GM21717 (cell line): ENCODE measurements around the gene VEGFB.

ENCODE experiments used
- ATAC-seq: cut with Tn5 transposase; IDR thresholded peaks from one replicate; pipeline ENCODE4 v1.9.1; 2021; ENCODE audit warnings: mild to moderate bottlenecking, moderate library complexity; ENCODE audit not compliant: unreplicated experiment

The VEGFB gene, protein sequence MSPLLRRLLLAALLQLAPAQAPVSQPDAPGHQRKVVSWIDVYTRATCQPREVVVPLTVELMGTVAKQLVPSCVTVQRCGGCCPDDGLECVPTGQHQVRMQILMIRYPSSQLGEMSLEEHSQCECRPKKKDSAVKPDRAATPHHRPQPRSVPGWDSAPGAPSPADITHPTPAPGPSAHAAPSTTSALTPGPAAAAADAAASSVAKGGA

DNA sequence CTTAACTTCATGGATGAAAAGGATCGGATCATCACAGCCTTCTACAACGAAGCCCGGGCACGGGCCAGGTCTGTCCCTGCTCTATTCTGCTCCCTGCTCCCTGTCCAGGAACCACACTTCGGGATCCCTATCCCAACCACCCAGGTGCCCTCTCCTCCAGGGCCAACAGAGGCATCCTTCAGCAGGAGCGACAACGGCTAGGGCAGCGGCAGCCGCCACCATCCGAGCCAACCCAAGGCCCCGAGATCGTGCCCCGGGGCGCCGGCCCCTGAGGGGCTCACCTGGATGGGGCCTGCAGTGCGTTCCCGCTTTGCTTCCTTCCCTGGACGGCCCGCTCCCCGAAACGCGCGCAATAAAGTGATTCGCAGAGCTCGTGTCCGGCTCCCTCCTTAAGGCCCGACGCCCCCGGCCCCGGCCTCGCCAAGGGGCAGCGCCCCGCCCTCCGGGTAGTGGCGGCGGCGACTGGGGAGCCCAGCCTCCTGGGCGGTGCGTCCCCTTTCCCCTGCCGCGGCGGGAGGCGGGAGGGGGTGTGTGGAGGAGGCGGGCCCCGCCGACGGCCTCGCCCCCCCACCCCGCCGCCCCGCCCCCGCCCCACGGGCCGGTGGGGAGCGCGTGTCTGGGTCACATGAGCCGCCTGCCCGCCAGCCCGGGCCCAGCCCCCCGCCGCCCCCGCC lies at the start of gene VEGFB:
VEGFB (plus strand) TSS at position 672 of the 674 bp plus-strand sequence. CDS start 250 bp downstream, outside the sequence.
- ATAC-seq = no peak

DNA sequence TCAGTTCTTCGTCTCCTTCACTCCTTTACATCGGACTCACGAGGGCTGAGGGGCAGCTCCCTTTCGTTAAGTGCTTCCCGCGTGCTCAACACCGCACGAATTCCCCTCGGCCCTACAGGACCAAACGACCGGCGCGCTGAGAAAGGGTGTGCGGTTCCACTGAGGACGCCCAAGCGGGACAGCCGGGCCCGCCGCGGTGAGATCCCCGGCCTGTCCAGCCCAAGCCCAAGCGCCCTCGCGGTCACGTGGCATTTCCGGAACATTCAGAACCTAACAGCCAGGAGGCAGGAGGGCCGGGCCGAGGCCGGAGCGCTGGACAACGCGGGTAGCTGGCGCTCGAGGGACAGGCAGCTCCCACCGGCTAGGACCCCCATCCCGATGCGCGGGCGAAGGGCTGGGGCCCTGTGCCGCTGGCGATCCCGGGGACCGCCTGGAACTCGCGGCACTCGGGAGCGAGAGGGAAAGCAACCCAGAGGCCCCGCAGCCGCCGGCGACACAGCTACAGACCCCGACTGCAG lies 49.1 kb upstream of the VEGFB start:
- peak; percentile 18 for ATAC-seq

DNA sequence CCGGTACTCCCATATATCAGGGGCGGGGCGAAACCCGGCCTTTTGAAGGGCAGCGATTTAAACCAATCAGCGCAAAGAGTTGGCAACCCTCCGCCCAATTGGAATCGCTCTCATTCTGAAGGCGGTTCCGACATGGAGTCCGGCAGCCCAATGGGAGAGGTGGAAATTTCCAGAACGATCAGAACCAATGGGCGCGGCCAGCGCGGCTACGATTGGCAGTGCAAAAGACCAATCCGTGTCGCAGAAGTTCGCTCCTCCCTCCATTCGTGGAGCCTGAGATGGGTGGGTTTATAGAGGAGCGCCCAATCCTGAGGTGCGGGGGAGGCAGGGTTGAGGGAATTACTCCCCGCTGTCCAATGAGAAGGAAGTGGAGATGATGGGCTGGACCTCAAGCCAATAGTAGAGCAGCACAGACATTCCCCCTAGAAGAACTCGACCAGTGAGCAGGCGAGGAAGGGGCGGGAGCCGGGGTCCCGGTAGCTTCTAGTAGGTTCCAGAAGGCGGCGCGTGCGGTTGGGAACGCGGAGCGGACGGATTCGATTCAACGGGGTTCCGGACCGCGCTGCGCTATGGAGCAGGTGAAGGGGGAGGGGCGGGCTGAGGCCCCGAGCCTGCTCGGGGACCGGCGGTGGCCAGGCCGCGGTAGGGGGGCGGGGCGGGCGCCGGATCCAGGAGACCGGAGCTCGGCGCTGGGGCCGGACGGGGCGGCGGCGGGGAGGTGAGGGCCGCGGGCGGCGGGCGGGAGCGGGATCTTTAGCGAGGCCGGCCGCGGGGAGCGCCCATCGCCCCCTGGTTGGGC lies 48.5 kb upstream of the VEGFB start, which contains the start of gene STIP1:
STIP1 (plus strand) TSS at position 479 of the 799 bp plus-strand sequence; CDS start at position 570, 91 bp downstream.
- ATAC-seq = peak; percentile 83

DNA sequence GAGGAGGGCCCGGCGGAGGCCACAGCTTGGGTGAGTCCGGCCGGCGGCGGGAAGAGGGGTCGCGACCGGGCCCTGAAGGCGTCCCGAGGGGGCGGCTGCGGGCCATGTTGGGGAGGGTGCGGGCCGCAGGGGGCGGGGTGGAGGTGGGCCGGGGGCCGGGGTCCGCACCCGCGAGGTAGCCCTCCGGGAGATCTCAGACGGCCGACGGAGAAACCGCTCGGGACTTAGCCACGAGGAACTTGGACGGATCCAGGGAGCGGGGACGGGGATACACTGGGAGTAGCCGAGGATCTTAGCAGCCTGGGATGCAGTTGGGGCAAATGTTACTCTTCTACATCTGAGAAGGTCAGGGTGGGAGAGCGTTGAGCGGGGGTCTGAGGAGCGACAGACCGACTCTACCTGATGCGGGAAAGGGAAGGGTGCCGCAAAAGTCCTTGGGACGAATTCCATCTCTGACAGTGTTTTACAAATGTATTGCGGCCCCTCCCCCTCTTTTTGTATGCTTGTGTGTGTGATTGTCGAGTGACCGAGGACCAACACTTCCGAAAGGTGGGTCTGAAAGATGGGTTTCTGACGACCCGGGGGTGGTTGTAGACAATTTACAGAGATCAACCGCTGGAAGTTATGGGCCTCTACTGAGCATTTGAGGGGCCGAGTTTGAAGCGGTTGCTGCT lies 47.8 kb upstream of the VEGFB start:
- ATAC-seq = no peak

DNA sequence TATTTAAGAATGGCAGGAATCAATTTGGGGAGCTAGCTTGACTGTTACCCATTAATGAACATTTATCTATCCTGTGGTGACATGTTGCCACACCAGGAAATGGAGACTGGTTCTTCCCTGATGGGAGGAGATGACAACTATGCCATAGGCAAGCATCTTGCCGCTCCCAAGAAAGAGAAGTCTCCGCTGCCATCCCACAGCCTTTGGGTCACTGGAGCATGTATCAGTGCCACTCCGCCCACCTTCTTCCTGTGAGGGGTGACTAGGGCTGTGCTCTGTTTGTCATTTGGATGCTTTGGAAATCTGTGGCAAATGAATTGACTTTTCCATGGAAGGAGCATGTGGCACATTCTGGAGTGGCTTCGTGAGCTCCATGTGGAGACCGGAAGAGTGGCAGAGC lies 42.0 kb upstream of the VEGFB start:
- no peak for ATAC-seq

DNA sequence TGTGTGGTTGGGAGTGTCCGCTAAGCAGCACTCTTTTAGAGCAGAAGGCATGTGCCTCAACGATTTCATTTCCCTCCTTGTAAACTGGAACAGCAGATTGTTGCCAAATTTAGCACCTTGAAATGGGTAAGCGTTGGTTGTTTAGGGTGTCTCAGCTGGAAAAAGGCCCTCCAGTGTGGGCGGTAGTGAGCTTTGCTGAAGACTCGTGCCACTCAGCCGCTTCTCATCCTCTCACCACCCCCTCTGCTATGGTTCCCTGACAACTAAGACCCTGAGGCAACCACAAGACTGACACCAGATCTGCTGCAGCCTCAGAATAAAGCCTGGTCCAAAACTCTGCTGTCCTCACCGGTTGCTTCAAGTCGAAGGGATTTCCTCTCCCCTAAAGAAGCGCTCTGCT lies 37.8 kb upstream of the VEGFB start:
- ATAC-seq = no peak

DNA sequence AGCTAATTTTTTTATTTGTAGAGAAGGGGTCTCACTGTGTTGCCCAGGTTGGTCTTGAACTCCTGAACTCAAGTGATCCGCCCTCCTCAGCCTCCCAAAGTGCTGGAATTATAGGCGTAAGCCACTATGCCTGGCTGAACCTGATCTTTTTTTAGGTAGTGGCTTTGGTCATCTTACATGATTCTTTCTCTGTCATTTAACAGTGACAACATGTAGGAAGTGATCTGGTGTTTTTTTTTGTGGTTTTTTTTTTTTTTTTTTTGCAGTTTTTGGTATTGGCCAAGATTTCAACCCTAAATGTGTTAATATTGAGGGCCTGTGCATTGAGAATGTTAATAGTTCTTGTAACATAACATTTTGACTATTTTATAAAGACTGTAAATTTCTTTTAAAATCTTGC lies 35.9 kb upstream of the VEGFB start:
- ATAC-seq = no peak

DNA sequence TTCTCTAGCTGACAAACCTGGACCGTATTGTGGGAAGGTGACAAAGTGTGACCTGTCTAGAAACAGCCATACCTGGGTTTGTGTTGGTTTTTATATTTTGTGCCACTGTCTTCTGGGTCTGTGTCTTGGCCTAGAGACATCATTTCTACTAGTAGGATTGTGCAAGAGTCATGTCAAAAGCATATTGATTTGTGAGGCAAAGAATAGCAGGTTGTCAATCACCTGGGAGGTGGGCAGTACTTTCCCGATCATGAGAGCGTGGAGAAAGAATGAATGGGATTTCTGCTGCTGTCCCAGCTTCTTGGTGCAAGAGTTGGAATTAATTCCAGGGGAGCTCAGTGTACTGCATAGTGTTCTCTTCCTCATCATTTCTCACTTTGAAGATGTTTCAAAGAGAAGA lies 32.8 kb upstream of the VEGFB start:
- no peak for ATAC-seq

DNA sequence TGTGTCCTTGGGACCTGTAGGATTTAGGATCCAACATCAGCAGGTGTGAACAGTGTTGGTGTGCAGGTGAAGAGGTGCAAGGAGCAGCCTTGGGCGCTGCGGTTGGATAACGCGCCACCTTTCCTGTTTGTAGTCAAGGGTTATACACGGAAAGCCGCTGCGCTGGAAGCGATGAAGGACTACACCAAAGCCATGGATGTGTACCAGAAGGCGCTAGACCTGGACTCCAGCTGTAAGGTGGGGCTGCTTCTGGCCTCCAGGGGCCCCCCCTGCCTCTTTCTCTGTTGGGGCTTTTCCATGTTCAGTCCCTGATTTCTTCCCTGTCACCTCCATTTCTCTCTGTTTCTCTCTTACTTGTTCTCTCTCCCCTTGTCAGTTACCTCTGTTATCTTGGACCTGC lies 31.4 kb upstream of the VEGFB start:
- ATAC-seq = no peak

DNA sequence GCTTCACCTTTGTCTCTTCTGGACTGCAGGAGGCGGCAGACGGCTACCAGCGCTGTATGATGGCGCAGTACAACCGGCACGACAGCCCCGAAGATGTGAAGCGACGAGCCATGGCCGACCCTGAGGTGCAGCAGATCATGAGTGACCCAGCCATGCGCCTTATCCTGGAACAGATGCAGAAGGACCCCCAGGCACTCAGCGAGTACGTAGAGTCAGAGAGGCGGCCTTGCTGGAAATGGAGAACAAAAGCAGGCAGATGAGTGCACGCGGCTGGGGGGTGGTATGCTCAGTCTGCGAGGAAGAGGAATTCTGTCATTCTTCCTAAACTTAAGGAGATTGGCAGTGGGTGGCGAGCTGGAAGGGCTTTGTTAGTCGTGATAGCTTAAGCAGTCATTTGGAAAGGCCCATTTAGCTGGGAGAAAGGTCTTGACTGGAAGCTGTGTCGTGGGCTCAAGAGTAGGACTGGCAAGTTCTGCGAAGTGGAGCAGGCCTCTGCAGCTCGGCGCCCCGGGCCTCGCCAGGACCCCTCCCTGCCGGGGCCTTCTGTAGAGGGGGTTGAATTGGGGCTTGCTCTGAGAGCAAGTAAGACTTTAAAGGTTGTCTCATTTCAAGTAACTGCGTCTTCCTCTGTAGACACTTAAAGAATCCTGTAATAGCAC lies 30.8 kb upstream of the VEGFB start:
- no peak for ATAC-seq

DNA sequence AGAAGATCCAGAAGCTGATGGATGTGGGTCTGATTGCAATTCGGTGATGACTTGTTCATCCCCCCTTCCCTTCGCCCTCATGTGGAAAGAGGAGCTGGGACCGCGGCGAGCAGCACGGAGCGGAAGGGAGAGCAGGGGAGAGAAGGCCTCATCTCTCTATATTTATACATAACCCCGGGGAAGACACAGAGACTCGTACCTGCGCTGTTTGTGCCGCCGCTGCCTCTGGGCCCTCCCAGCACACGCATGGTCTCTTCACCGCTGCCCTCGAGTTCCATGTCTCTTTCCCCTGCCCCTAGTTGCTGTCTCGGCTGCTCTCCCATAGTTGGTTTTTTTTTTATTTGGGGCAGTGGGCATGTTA lies 30.3 kb upstream of the VEGFB start:
- ATAC-seq = no peak

DNA sequence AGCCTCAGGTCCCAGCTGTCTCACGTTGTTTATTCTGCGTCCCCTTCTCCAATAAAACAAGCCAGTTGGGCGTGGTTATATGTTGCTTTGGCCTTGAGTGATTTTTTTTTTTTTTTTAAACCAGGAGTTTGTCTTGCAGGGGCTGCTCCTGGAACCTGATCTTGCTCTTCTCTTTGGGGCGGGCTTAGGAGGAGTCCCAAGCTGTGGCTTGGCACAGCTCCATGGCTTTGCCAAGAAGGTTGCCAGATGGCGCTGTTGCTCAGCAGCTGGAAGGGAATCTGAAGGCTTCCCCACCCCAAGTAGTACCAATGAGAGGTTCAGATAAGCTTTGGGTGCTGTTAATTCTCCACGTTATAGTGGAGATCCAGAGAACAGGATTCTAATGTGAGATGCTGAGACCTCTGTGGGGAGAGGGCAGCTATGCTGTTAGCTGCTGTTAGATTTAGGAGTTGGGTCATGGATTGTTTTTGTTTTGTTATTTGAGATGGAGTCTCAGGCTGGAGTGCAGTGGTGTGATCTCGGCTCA lies 29.9 kb upstream of the VEGFB start:
- no peak for ATAC-seq

DNA sequence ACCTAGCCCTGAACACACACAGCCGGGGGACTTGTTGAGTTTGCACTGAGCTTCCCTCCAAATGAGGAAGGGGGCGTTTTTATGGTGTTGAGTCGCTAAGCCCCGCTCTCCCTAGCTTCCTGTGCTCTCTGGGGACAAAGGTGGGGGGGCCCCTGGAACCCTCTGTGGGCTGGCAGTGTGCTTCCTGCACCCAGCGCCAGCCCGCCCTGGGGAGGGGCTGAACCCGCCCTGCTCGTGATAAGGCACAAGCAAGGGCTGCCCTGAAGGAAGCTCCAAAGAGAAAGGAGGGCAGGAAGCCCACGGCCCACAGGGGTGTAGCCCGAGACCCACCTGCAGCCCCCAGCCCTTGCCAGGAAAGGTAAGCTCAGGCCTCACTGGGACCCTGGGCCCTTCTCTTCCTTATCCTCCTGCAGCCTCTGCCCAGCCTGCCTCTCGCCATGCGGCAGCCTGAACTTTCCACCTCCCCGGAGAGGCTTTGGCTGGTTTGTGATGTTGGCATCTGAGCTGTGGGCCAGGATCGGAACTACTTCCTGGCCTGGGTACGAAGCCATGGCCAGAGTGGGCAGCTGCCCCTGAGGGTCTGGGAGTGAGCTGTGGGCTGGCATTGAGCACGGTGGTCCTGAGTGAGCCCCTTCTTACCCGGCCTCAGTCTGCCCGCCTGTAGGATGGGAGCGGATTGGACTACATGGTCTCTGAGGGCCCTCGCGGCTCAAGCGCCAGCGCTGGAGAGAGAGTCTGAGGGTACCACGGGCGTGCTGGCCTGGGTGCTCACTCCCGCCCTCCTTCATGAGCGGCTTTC lies 27.7 kb upstream of the VEGFB start, which contains the start of gene FERMT3:
FERMT3 (plus strand) TSS at position 265 of the 799 bp plus-strand sequence. CDS start 644 bp downstream, outside the sequence.
- ATAC-seq = no peak

DNA sequence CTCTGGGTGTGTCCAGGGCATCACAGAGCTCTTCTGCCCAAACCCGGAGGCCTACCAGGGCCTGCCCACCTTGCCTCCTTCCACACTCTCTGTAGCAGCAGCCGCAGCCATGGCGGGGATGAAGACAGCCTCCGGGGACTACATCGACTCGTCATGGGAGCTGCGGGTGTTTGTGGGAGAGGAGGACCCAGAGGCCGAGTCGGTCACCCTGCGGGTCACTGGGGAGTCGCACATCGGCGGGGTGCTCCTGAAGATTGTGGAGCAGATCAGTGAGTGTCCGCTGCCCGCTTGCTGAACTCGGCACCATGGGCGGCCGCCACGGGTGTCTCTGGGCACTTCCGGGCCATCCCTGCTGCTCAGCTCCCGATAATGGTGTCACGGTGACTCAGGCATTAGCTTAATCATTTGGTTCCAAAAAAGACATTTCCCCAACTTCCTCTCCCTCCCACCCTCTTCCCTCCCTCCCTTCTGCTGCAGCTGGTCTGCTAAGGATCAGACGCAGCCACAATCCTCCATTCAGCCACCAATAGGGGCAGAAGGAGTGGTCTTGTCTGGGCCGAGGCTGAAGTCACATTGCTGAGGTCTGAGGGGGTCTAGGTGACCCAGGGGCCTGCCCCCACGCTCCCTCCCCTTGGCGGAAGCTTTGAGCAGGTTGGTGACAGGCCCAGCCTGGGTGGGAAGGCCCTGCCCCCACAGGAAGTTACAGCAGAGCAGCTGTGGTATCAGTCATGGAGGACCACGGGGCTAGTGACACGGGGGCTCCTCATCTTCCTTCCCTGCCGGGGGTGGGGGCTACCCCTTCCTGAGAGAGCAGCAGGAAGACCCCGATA lies 26.9 kb upstream of the VEGFB start:
- ATAC-seq = peak; percentile 42

DNA sequence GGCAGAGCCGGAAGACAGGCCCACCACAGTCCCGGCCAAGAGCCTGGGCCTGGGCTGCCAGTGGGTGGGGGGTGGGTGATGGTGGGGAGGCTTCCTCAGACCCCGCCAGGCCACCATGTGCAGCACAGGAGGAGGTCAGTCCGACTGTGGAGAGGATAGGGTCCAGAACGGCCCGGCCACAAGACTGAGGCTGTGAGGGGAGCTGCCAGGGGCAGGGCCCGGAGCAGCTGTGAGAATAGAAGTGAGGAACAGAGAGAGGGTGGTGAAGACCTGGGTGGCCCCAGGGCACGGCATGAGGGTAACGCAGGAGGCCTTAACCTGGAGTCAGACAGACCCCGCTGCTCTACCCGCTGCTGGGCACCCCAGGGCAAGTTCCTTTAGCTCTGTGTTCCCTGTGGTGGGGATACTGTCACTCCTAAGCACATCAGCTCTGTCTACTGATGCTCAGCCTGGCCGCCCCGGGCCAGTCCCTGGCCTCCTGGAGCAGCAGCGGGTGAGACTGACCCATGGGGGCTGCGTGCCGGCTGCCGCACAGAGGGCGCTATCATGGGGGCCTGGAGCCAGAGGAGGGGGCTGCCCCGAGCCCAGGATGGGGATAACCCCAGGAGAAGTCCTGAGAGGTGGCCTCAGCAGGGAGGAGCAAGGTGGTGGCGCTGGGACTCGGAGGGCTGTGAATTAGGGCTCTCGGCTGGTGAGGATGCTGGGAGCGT lies 26.1 kb upstream of the VEGFB start:
- no peak for ATAC-seq

DNA sequence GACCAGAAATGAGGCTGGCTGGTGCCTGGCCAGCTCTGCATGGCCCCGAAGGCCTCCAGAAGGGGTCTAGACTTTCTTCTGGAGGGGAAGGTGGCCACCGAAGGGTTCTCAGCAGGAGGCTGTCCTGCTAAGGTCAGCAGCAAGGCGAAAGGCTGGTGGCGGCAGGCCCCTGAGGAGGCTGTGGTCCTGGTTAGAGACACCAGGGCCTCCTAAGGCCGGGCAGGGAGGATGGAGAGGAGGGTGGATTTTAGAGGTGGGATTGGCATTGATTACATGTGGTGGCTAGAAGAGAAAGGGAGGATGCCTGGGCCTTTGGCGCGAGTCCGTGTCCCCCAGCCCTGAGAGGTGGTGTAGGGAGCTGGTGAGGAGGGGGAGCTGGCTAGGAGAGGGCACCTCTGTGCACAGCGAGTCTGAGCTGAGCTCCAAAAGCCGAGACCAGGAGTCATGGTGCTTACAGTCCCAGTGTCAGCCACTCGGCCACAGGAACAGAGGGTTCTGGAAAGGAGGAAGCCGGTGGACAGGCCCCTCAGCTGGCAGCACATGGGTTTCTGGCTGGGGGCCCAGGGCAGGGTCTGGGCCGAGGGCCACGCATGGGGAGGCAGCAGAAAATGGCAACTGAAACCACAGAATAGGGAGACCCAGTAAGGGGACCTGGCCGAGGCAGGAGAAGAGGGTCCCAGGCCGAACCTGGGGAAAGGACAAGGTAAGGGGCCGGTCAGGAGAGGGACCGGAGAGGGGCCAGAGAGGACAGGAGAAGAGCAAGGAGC lies 25.4 kb upstream of the VEGFB start:
- no peak for ATAC-seq

DNA sequence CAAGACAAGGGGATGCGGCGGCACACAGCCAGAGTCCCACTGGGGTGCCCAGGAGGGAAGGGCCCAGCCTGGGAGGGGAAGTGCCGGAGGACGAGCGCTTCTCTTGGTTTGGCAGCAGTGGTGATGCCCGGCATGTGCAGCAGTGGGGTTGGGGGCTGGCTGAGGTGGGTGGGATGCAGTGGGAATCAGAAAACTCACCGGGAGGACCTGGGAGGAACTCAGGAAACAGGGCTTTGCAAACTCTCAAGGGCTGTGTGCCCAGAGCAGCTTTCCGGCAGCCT lies 24.9 kb upstream of the VEGFB start:
- no peak for ATAC-seq
